Transverse colon (tissue), 3 donors: ENCODE data around the gene AHCY.

Experiments used
- POLR2A ChIP-seq: fragments of 450-650 bp; IDR thresholded peaks from one replicate; pipeline ENCODE4 v1.6.1; 2016; ENCODE audit warnings: antibody characterized with exemption, mild to moderate bottlenecking, moderate library complexity
- TF ChIP-seq, protein P1 (sequence below), 5 experiments: fragments of 200-600 bp in 3 of 5; fragments of 450-650 bp in 2 of 5; sonication (generic) in 3 of 5; IDR thresholded peaks; 1 replicate in 2 of 5; 2 replicates in 3 of 5; pipeline ENCODE4 v1.5.1; 2016 to 2017; ENCODE audit warnings: antibody characterized with exemption in 5 of 5, inconsistent platforms in 3 of 5, mild to moderate bottlenecking in 2 of 5, moderate library complexity in 1 of 5

DNA sequence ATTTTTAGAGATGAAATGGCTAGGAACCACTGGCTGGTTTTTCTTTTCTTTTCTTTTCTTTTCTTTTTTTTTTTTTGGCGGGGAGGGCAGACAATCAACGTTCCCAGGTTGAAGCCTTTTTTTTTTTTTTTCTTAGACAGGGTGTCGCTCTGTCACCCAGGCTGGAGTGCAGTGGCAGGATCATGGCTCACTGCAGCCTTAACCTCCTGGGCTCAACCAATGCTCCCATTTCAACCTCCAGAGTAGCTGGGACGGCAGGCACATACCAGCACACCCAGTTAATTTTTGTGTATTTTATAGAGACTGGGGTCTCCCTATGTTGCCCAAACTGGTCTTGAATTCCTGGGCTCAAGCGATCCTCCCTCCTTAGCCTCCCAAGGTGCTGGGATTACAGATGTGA lies 41.1 kb upstream of the AHCY start:
- TF ChIP-seq POLR2A: no peak
- TF ChIP-seq, protein P1, sequence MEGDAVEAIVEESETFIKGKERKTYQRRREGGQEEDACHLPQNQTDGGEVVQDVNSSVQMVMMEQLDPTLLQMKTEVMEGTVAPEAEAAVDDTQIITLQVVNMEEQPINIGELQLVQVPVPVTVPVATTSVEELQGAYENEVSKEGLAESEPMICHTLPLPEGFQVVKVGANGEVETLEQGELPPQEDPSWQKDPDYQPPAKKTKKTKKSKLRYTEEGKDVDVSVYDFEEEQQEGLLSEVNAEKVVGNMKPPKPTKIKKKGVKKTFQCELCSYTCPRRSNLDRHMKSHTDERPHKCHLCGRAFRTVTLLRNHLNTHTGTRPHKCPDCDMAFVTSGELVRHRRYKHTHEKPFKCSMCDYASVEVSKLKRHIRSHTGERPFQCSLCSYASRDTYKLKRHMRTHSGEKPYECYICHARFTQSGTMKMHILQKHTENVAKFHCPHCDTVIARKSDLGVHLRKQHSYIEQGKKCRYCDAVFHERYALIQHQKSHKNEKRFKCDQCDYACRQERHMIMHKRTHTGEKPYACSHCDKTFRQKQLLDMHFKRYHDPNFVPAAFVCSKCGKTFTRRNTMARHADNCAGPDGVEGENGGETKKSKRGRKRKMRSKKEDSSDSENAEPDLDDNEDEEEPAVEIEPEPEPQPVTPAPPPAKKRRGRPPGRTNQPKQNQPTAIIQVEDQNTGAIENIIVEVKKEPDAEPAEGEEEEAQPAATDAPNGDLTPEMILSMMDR (IDR thresholded peaks at IDR 0.05): no peak
